ENCODE data around the gene ALPK1. TPM values are rescaled to one million over a fixed set of nuclear protein-coding genes. Genes with fewer than 3 reads are reported as not detected.
"Not testable (repeated sequence)": the region's sequence is repeated elsewhere in the genome, so short reads cannot be mapped to it uniquely, and the experiment has no call there.

Gene ALPK1
- 5.0 TPM for total RNA-seq

GRCh38 chr4:112296949-112297880 lies at the start of gene ALPK1:
Gene ALPK1 (plus strand): TSS chr4:112297369.
- ATAC-seq (peak; percentile 97), DNase-seq (ENCODE audit: low spot score) (no peak)

DNA sequence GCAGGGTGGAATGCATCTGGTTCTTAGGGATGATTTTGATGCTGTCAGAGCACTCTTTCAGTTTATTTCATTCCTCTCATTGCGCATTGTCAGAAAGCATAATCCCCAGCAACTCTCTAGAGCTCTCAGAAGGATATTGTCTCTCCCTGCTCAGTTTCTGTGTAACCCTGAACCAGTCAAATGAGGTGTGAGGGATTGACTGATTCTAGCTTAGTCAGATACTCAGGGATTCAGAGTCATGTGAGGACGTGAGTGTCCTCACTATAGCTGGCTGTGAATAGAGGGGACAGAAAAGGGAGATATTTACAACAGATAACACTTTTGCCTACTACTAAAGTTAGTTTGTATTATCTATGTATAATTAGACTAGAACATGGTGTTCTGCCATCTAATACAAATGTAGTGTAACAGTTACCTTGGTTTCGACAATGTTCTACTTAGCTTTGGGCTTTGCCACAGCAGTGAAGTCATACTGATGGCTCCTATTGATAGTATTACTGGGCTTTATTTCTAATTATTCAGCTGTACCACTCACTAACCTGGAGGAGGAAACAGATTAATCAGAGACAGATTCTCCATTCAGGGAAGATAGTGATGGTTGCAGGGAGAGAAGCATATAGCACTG lies 46.0 kb upstream of the ALPK1 start:
- DNase-seq (ENCODE audit: low spot score) (no peak), ATAC-seq (peak; percentile 56)

DNA sequence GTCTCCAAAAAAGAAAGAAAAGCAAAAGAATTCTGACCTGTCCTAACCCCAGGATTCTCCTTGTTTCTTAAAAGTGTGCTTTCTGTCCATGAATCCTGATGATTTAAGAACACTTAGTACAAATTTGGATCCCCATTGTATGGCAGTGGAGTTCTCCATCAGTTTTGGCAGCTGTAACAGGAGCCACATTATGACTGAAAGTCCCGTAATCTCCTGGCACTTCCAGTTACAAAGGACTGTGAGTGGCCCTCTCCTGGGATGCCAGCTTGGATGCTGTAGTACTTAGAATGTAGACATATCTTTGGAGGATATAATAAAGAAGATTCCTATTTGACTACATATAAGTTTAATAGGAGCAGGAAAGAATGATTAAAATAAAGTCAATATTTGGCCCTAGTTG lies 44.9 kb upstream of the ALPK1 start:
- no peak for ATAC-seq
- DNase-seq (ENCODE audit: low spot score) = no peak

DNA sequence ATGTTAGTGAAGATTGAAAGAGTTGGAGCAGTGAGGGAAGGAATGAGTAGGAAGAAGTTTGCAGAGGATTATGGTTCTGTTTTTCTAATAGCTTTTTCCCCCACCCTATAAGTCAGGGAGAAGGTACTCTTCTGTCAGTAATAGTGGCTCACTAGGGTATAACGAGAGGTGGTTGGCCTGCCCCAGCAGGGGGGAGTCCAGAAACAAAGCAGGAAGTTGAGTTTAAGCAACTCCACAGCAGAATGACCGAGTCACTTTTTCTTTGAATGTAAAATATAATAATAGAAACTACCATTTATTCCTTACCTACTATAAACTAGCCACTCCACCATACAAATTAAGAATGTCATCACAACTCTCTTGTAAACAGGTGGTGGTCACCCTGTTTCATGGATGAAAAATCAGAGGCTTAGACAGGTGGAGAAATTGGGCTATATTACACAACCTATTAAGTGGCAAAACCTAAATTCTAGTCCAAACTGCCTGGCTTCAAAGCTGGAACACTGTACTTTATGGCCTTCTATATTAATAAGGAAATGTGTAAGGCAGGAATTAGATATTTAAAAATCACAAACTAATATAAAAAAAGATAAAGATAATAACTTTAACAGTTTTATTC lies 43.7 kb upstream of the ALPK1 start:
- ATAC-seq (no peak), DNase-seq (ENCODE audit: low spot score) (no peak)

DNA sequence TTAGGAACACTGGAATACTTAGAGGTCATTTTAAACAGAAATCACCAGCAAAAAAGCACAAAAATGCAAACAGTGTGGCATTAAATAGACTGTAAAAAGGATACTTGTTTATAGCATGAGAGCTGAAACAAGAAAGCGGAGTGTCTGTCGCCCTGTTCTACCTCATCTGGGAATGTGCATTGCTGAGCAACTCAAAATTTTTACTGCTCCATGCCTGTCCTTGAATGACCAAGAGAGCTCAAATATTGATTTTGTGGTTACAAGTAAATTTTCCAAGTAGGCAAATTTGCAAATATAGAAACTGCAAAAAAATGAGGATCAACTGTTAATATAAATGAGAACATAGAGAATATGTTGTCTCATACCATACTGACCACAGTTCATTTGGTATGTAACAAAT lies 40.1 kb upstream of the ALPK1 start:
- DNase-seq (ENCODE audit: low spot score) (no peak), ATAC-seq (peak; percentile 26)

DNA sequence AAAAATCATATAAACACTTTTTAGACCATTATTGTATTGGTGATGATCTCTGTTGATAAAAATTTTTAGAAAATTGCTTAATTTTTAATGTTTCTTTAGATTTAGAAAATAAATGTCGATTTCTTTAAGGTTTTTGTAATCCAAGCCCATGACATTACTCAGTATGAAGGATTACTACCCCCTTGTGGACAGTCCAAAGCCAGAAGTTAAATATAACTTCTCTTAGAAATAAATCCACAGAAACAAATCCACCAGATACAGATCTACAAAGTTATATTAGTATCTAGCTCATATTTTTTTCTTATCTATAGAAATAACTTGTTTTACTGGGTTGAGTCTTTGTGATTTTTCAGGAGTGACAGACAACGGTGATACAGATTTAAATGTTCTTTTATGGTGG lies 30.3 kb upstream of the ALPK1 start:
- ATAC-seq (peak; percentile 56), DNase-seq (ENCODE audit: low spot score) (no peak)

- ATAC-seq (no peak), DNase-seq (ENCODE audit: low spot score) (no peak)
Measured at GRCh38 chr4:112270051-112270450, 27.1 kb upstream of the ALPK1 start.

DNA sequence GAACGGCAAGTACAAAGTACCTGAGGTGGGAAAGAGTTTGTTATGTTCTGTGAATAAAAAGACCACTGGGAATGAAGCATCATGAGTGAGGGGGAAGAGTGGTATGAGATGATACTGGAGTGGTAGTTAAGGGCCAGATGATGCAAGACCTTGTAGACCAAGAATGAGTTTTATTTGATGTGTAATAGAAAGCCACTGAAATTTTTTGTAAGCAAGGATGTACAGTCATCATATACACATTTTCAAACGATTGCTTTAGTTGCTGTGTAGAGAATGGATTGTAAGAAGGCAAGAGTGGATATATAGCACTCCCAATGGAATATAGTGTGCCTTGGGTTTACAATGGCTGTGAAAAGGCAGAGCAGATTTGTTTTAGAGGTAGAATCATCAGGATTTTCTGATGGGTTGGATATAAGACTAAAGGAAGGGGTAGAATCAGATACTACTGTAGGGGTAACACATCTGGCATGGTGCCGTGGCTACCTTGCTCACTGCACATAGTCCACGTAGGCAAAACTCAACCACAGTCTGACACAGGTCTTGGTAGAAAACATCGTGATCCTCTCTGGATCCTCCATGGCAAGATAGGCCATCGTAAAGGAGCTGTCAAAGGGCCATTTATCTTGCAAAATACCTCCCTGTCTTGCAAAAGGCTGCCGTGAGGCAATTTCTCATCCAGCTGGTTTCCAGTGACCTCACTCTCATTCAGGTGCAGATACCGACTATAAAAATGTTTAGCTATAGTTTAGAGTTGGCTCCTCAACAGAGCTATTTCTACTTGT lies 26.3 kb upstream of the ALPK1 start:
- ATAC-seq = no peak
- DNase-seq (ENCODE audit: low spot score) = no peak

- no peak for DNase-seq (ENCODE audit: low spot score)
Measured at GRCh38 chr4:112272292-112272691, 24.9 kb upstream of the ALPK1 start.

DNA sequence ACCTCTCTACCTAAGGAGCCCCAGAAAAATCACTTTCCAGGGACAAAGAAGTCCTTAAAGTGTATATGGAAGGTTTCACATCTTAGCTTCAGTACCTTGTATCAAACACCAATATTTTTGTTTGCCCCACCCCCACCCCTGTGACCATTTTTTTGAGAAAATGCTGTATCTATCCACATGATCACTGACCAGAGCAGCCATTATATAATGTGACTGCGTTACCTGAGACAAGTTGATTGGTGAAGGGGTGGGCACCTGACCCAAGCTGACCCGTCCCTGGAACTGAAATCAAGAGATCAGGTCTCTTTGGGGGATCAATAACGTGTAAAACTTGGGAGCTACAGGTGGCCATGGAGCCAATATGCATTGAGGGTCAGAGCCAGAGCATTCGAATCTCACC lies 22.2 kb upstream of the ALPK1 start:
- ATAC-seq = no peak
- no peak for DNase-seq (ENCODE audit: low spot score)

More at GRCh38 chr4:112272292-112272691, 24.9 kb upstream of the ALPK1 start:
- ATAC-seq = no peak

- ATAC-seq (no peak), DNase-seq (ENCODE audit: low spot score) (no peak)
Measured at GRCh38 chr4:112276113-112276512, 21.1 kb upstream of the ALPK1 start.

DNA sequence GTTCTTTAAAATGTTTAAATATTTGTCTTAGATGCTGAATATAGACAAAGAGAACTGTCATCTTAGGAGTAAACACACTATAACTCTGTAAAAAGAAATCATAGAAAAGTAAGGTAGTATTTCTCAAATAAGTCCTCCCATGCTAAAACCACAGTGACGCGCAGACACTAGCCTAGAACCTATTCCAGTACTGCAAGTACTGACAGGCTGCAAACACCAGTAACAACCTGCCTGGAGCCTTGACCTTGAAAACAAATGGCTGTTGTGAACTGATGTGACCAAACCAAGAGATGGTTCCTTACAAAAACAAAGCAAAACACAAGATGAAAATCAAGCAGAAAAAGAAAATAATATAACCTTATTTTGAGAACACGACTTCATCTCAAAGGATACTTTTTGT lies 19.9 kb upstream of the ALPK1 start:
- no peak for DNase-seq (ENCODE audit: low spot score)
- ATAC-seq = no peak

DNA sequence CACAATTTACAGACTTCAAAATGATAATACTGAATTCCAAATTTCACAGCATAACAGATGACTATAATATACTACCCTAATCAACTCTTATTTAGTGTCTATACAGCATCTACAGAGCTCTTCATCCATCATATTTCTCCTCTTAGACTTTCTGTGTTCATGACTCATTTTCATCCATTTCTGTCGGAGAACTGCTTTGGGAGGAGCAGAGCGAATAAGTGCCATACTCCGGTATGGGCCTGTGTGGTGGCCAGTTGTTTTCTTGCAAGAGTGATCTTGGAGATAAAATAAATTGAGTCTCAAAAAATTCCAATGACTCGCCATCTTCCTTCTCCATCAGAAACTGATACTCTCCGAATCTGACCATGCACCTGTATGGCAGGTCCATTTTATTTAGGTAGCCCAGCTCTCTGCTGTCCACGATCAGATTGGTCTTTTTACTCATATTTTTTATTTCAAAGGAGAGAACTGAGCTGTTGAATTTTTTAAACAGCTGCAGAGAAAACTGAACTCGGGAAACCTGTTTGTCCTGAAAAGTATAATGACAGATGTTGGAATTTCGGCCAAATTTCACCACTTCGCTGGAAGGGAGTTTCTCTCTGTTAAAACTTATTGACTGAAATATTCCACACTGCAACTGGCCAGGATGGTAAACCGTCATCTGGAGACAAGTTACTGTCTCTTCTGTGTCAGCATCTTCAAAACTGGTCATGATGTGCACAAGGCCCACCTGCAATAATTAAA lies 19.3 kb upstream of the ALPK1 start:
- DNase-seq (ENCODE audit: low spot score) = no peak
- no peak for ATAC-seq

DNA sequence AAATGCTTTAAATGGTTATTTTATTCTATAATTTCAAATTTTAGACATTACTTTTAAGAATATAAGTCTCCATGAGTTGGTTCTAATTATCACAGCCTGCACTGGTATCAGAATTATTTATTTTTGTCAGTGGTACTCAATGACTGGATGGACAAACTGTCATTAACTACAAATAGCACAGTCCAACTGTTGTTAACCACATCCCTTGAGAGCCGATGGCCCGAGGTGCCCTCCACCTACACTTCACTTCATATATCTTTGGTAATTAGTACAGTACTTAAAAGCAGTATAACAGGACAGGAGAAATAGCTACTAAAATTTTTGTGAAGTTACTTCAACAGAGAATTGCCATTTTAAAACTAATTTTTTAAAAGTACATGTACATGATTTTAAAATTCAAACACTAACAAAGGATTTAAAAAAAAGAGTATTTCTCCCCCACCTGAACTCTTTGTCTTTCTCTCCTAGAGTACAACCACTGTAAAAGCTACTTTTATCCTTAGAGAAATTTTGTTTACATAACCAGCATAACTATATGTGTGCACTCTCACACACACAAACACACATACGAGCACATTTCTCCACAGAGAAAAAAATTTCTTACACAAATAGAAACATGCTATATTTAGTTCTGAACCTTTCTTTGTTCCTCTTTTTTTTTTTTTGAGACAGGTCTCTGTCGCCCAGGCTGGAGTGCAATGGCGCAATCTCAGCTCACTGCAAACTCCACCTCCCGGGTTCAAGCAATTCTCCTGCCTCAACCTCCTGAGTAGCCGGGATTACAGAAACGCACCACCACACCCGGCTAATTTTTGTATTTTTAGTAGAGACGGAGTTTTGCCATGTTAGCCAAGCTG lies 17.9 kb upstream of the ALPK1 start:
- ATAC-seq = peak; percentile 21

GRCh38 chr4:112279882-112280315 lies 17.3 kb upstream of the ALPK1 start:
- DNase-seq (ENCODE audit: low spot score) (no peak), ATAC-seq (no peak)

More for the DNA sequence above, 17.9 kb upstream of the ALPK1 start:
- DNase-seq (ENCODE audit: low spot score) = no peak

GRCh38 chr4:112280386-112281056 lies 16.6 kb upstream of the ALPK1 start:
- no peak for DNase-seq (ENCODE audit: low spot score)
- ATAC-seq = no peak

- DNase-seq (ENCODE audit: low spot score); ATAC-seq: not testable (repeated sequence)
Measured at GRCh38 chr4:112281895-112282398, 15.2 kb upstream of the ALPK1 start.

- DNase-seq (ENCODE audit: low spot score) (no peak), ATAC-seq (no peak)
Measured at GRCh38 chr4:112282860-112283667, 14.1 kb upstream of the ALPK1 start.
